Neural cell (in vitro differentiated cells): ENCODE measurements around the gene IFT22. TPM values are rescaled to one million over a fixed set of nuclear protein-coding genes. Genes with fewer than 3 reads are reported as not detected.
"Not testable (repeated sequence)": the region's sequence is repeated elsewhere in the genome, so short reads cannot be mapped to it uniquely, and the experiment has no call there.

Source experiments
- H2AFZ ChIP-seq: fragments of 200-600, 300-800 bp; sonication (generic), shearing (Covaris generic); 2 replicates; pipeline ENCODE4 v1.6.0; 2014; ENCODE audit warnings: low read depth, mild to moderate bottlenecking, antibody characterized with exemption, low read length, moderate library complexity
- H3F3A ChIP-seq: fragments of 200-600 bp; shearing (Covaris generic); 2 replicates; pipeline ENCODE4 v1.6.1; 2016; ENCODE audit warnings: mild to moderate bottlenecking, moderate library complexity, mixed read lengths, antibody characterized with exemption, low read length; ENCODE audit not compliant: insufficient read depth, poor library complexity, severe bottlenecking
- H3K27ac ChIP-seq: fragments of 200-600, 300-800 bp; sonication (generic), shearing (Covaris generic); 2 replicates; pipeline ENCODE4 v1.5.1; 2014; ENCODE audit warnings: mild to moderate bottlenecking, low read length, moderate library complexity
- H3K27me3 ChIP-seq: fragments of 300-800, 200-600 bp; sonication (generic), shearing (Covaris generic); 2 replicates; pipeline ENCODE4 v1.6.0; 2014; ENCODE audit warnings: mild to moderate bottlenecking, low read depth, low read length, moderate library complexity; ENCODE audit not compliant: insufficient read depth
- H3K36me3 ChIP-seq: fragments of 300-800, 200-600 bp; sonication (generic), shearing (Covaris generic); 2 replicates; pipeline ENCODE4 v1.5.1; 2014; ENCODE audit warnings: mild to moderate bottlenecking, antibody characterized with exemption, low read length, moderate library complexity; ENCODE audit not compliant: insufficient read depth
- H3K4me2 ChIP-seq: fragments of 300-800, 200-600 bp; sonication (generic), shearing (Covaris generic); 2 replicates; pipeline ENCODE4 v1.6.0; 2014; ENCODE audit warnings: mild to moderate bottlenecking, low read length
- H3K4me3 ChIP-seq: fragments of 300-800, 200-600 bp; sonication (generic), shearing (Covaris generic); 2 replicates; pipeline ENCODE4 v1.5.1; 2014; ENCODE audit warnings: mild to moderate bottlenecking, low read length, moderate library complexity
- H3K79me2 ChIP-seq: fragments of 200-600 bp; shearing (Covaris generic); replicated peaks from 2 replicates; pipeline ENCODE4 v1.6.0; 2014; ENCODE audit warnings: mild to moderate bottlenecking, low read length, moderate library complexity; ENCODE audit not compliant: insufficient read depth
- H3K9ac ChIP-seq: fragments of 300-800, 200-600 bp; sonication (generic), shearing (Covaris generic); 2 replicates; pipeline ENCODE4 v1.6.1; 2016; ENCODE audit warnings: mild to moderate bottlenecking, low read length, mixed read lengths
- H3K9me2 ChIP-seq: fragments of 200-600 bp; shearing (Covaris generic); 2 replicates; pipeline ENCODE4 v1.6.1; 2016; ENCODE audit warnings: mild to moderate bottlenecking, low read length, mixed read lengths; ENCODE audit not compliant: insufficient read depth
- H3K9me3 ChIP-seq: fragments of 200-600, 300-800 bp; sonication (generic), shearing (Covaris generic); 2 replicates; pipeline ENCODE4 v1.6.1; 2016; ENCODE audit warnings: mild to moderate bottlenecking, mixed run types, low read length, moderate library complexity, mixed read lengths
- H4K20me1 ChIP-seq: fragments of 200-600 bp; shearing (Covaris generic); 2 replicates; pipeline ENCODE4 v1.6.1; 2016; ENCODE audit warnings: mild to moderate bottlenecking, mixed run types; ENCODE audit not compliant: insufficient read depth
- CTCF ChIP-seq: fragments of 450-650 bp; IDR thresholded peaks from 2 replicates; pipeline ENCODE4 v1.5.1; 2014; ENCODE audit warnings: antibody characterized with exemption, mild to moderate bottlenecking, moderate library complexity; ENCODE audit not compliant: poor library complexity, severe bottlenecking
- EP300 ChIP-seq: fragments of 450-650 bp; conservative IDR thresholded peaks from 2 replicates; pipeline ENCODE4 v1.6.1; 2014; ENCODE audit warnings: antibody characterized with exemption, mild to moderate bottlenecking, moderate library complexity; ENCODE audit not compliant: poor library complexity, severe bottlenecking
- EZH2 ChIP-seq: fragments of 200-600, 300-800 bp; shearing (Covaris generic), sonication (generic); IDR thresholded peaks from 2 replicates; pipeline ENCODE4 v1.6.1; 2014; ENCODE audit warnings: antibody characterized with exemption, low read length, borderline replicate concordance, mild to moderate bottlenecking; ENCODE audit not compliant: insufficient read depth, poor library complexity, severe bottlenecking
- MXI1 ChIP-seq: fragments of 450-650 bp; conservative IDR thresholded peaks from 2 replicates; pipeline ENCODE4 v1.6.1; 2014; ENCODE audit warnings: antibody characterized with exemption, mild to moderate bottlenecking; ENCODE audit not compliant: poor library complexity, severe bottlenecking
- RAD21 ChIP-seq: fragments of 450-650 bp; conservative IDR thresholded peaks from 2 replicates; pipeline ENCODE4 v1.6.1; 2014; ENCODE audit warnings: antibody characterized with exemption, mild to moderate bottlenecking, moderate library complexity
- REST ChIP-seq: IDR thresholded peaks from 2 replicates; pipeline ENCODE4 v1.6.1; 2012; ENCODE audit warnings: borderline replicate concordance
- SMC3 ChIP-seq: fragments of 450-650 bp; conservative IDR thresholded peaks from 2 replicates; pipeline ENCODE4 v1.6.1; 2014; ENCODE audit warnings: antibody characterized with exemption, mild to moderate bottlenecking, moderate library complexity; ENCODE audit not compliant: poor library complexity
- TAF1 ChIP-seq: IDR thresholded peaks from 2 replicates; pipeline ENCODE4 v1.6.1; 2012; ENCODE audit warnings: low read depth
- polyA plus RNA-seq: library from polyadenylated mRNA; depleted of rRNA; stranded (reverse); fragments of >200 nt; gene quantifications from 2 replicates; pipeline ENCODE4 v1.2.3, GENCODE V29; 2014
- small RNA-seq, 3 experiments: library from RNA; depleted of rRNA; stranded (forward); fragments of <200 nt; gene quantifications; one replicate each; pipeline ENCODE3, GENCODE V24; 2012

IFT22 gene
- polyA plus RNA-seq, 1 donor from 2014 or later, result 50.9 TPM

DNA sequence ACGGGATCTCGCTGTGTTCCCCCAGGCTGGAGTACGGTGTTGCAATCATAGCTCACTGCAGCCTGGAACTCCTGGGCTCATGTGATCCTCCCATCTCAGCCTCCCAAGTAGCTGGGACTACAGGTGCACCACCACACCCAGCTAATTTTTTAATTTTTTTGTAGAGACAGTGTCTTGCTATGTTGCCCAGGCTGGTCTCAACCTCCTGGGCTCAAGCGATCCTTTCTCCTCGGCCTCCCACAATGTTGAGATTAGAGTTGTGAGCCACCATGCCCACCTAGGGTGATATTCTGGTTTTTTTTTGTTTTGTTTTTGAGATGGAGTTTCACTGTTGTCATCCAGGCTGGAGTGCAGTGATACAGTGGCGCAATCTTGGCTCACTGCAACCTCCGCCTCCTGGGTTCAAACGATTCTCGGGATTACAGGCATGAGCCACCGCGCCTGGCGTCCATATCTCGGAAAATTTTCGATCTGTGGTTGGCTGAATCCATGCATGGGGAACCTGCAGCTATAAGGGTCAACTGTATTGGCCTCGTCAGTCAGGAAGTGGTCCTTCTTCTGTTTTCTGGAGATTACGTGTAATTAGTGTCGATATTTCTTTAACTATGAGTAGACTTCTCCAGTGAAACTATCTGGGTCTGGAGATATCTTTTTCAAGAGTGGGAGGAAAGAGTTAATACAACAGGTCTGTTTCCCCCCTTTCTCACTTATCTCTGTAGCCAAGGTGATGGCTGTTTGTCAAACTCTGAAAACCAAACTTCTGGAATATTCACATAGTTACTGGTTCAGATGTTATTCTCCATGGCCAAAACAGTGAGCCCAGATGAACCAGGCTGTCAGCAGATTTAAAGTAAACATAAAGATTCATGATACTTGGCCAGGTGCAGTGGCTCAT, 55.7 kb downstream of the IFT22 start:
- Histone ChIP-seq H3K36me3 (no peaks in the 10 kb centered on the region), H3K27me3 (no peaks in the 10 kb centered on the region), H3K9ac (no peak overlapping the region), H3F3A (no peaks in the 10 kb centered on the region), H3K4me2 (no peak overlapping the region), H2AFZ (no peak overlapping the region), H4K20me1 (no peaks in the 10 kb centered on the region), H3K9me3 (no peaks in the 10 kb centered on the region), H3K79me2 (no peaks in the 10 kb centered on the region), H3K4me3 (no peak overlapping the region), H3K9me2 (no peaks in the 10 kb centered on the region), H3K27ac (no peak overlapping the region)
- no peak for TF ChIP-seq SMC3
- TF ChIP-seq CTCF, result no peak
- TF ChIP-seq MXI1, result no peak
- no peak for TF ChIP-seq REST
- TF ChIP-seq RAD21, result no peak
- TF ChIP-seq EZH2, result no peak
- TF ChIP-seq TAF1, result no peak
- no peak for TF ChIP-seq EP300

DNA sequence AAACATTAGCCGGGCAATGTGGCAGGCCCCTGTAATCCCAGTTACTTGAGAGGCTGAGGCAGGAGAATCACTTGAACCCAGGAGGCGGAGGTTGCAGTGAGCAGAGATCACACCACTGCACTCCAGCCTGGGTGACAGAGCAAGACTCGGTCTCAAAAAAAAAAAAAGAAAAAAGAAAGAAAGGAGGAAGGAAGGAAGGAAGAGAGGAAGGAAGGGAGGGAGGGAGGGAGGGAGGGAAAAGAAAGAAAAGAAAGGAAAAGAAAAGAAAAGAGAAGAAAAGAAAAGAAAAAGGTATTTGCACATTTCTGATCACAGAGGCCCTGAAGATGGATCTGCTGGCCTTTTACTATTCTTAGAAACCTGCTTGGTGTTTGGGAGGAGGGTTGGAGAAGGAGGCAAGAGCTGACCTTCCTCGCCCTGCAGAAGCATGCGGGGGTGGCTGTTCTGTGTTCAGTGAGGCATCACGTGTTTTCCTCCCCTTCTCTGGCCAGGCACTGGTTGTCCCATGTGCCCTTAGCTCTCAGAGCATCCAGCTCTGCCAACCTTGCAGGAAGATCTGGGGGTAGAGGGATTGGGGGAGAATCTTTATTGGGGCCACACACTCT, 57.4 kb downstream of the IFT22 start:
- H4K20me1 ChIP-seq, H3F3A ChIP-seq, H3K9me2 ChIP-seq, H3K4me2 ChIP-seq, H3K27ac ChIP-seq, H2AFZ ChIP-seq, H3K79me2 ChIP-seq, H3K36me3 ChIP-seq, H3K9ac ChIP-seq, H3K27me3 ChIP-seq, H3K9me3 ChIP-seq, H3K4me3 ChIP-seq: not testable (repeated sequence)

Small RNAs within 50 kb of the gene (small RNA-seq; reads per million reads assigned to genes)
- gene RNU6-1104P, result 0 to 0.16 (median 0) reads per million in 3 experiments

Other genes with a start within 250 kb of the IFT22 start
- 0.01 and 0.12 TPM in 2 replicates for gene TRIM56, start 236.3 kb downstream of the IFT22 start, polyA plus RNA-seq
- gene SERPINE1, start 194.7 kb downstream of the IFT22 start, polyA plus RNA-seq, result 0.12 TPM in 1 of 2 replicates, not detected in the other
- 344 and 389 TPM in 2 replicates for gene AP1S1, start 167.3 kb downstream of the IFT22 start, polyA plus RNA-seq
- gene VGF, start 156.2 kb downstream of the IFT22 start, polyA plus RNA-seq, result 36.8 and 39.3 TPM in 2 replicates
- 4.0 and 4.5 TPM in 2 replicates for gene NAT16, start 141.5 kb downstream of the IFT22 start, polyA plus RNA-seq
- gene MOGAT3, start 120.8 kb downstream of the IFT22 start, polyA plus RNA-seq, result not detected in 2 replicates
- gene PLOD3, start 104.2 kb downstream of the IFT22 start, polyA plus RNA-seq, result 17.9 and 19.2 TPM in 2 replicates
- gene ZNHIT1, start 103.6 kb downstream of the IFT22 start, polyA plus RNA-seq, result 160 and 176 TPM in 2 replicates
- 8.9 and 10.9 TPM in 2 replicates for gene CLDN15, start 84.0 kb downstream of the IFT22 start, polyA plus RNA-seq
- gene FIS1, start 76.7 kb downstream of the IFT22 start, polyA plus RNA-seq, result 322 and 339 TPM in 2 replicates
- 36.6 and 39.0 TPM in 2 replicates for gene COL26A1, start 41.1 kb upstream of the IFT22 start, polyA plus RNA-seq